Measurements from ENCODE around the gene DLGAP5.

The DLGAP5 gene

DNA sequence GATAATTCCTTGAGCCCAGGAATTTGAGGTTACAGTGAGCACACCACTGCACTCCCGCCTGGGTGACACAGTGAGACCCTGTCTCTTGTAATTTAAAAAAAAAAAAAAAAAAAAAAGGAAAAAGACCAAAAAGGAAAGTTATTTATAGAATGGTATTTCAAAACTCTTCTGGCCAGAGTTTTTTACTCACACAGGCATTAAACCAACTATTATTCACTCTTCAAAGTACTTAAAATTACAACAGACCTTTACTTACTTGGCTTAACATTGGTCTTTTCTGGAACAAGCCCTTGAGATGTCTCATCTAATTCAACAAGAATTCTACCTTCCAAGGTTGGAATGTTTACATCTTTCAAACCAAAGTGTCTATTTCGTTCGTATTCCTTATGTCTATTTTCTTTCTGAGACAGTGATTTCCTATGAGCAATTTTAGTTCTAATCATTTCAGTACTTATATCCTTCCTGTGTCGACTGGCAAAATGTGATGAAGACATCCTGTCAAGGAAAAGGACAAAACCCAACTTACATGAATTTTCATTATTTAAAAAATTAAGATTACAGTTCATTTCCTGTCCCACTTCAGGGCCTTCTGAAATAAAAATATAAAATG is 2.6 kb downstream of the DLGAP5 start:
- no peak for DNase-seq (ENCODE audit: low read depth)

DNA sequence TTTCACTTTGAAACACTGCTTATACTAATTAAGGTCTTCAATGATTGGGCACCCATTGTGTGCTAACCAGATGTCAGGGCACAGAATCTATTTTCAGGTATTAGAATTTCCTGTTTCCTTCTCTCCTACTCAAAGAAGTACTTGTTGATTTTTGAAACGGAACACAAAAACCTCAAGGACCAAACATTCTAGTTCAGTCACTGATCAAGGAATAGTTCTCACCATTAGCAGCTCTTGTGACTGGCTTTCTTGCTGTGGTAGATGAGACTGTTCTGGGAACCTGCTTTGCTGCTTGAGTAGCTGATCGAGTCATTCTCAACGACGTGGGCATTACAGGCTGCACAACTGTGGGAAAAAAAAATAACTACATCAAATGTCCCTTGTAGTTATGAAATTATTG is 11.0 kb downstream of the DLGAP5 start:
- no peak for DNase-seq (ENCODE audit: low read depth)

DNA sequence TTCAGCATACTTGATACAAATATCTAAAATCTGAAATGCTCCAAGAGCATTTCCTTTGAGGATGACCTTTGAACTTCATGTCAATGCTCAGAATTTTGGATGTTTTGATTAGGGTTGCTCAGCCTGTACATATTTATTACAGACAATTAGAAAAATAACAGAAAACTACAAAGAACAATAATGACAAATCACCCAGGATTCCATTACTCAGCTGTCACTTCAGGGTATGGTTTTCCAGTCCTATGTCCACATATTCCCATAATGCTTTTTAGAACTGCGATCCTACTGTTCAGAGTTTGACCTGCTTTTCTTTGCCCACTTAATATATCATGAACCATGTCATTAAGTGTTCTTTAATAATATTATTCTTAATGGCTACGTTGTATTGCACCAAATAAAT is 11.4 kb downstream of the DLGAP5 start:
- no peak for DNase-seq (ENCODE audit: low read depth)

DNA sequence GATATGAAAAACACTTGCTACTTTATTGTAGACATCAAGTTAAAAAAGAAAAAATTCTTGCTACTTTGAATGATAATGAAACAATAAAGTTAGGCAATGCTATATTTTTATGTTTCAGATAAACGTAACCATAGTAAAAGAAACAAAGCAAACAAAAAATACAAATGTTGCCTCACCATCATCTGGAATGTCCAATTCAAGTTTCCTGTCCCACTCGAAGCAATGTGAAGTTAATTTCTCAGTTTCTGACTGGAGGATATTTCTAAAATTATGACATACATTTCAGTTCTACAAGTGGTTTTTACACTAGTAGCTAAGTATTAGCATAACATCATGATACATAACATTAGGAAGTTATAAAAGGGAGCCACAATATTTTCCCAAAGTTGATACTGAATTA is 20.9 kb downstream of the DLGAP5 start:
- DNase-seq (ENCODE audit: low read depth): no peak

DNA sequence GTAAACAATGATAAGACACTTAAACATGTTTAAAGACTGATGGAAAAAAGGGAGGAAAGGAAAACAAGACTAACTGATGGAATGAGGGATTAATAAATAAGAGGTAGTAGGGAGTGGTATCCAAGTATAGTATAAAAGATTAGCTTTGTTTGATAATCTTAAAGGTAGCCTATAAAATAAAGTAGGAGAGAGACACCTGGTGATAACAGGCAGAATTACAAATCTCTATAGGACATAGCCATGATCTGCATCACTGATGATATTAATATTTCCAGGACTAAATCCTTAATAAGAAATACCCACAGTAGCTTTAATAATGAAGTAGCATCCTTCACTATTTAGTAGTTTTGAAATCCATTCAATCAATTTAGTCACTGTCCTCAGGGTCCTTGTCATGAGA is 30.4 kb downstream of the DLGAP5 start:
- no peak for DNase-seq (ENCODE audit: low read depth)

DNA sequence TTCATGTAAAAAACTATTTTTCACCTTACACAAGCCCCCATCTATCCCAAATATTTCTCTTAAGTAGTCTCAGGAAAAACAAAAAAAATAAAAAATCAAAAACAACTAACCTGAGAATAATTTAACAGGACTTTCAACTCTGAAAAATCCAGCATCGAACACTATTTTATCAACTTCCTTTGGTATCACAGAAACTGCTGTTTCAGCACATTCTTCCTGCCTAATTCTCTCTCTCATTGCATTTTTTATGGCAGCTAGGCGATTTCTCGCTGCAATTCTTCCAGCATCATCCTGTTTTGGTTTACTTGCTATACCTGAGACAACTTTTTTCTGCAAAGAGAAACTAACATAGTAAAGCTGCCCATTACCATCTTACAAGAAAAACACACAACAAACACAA is 33.0 kb downstream of the DLGAP5 start:
- DNase-seq (ENCODE audit: low read depth): no peak

DNA sequence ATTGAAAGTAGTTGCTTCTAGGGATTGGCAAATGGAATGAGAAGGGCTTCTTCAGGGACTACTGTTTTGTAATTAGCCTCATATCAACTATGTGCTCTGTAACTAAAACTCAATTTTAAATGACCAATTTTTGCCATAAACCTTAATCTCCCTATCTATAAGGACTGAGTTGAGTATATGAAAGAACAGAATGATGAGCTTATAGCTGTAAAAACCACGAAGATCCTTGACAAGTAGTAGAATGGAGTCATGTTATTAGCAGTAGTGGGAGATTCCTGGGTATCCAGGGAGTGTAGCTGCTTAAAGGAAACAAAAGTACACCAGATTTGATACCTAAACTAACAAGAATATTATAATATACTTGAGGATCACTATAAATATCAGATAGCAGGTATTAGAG is 34.3 kb downstream of the DLGAP5 start:
- DNase-seq (ENCODE audit: low read depth): no peak

DNA sequence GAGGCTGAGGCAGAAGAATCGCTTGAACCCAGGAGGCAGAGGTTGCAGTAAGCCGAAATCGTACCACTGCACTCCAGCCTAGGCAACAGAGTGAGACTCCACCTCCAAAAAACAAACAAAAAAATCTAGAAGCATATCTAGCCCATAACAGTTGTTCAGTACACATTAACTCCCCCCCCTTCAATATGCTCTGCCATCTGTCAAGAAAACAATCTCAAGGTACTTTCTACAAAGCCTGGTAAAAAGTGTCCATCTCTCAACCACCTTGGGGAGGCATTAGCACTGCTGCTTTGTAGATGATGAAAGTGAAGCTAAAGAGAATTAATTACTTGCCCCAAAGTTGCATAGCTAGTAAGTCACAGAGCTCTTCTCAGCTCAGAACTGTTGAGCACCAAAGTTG is 37.4 kb downstream of the DLGAP5 start:
- DNase-seq (ENCODE audit: low read depth): no peak

DNA sequence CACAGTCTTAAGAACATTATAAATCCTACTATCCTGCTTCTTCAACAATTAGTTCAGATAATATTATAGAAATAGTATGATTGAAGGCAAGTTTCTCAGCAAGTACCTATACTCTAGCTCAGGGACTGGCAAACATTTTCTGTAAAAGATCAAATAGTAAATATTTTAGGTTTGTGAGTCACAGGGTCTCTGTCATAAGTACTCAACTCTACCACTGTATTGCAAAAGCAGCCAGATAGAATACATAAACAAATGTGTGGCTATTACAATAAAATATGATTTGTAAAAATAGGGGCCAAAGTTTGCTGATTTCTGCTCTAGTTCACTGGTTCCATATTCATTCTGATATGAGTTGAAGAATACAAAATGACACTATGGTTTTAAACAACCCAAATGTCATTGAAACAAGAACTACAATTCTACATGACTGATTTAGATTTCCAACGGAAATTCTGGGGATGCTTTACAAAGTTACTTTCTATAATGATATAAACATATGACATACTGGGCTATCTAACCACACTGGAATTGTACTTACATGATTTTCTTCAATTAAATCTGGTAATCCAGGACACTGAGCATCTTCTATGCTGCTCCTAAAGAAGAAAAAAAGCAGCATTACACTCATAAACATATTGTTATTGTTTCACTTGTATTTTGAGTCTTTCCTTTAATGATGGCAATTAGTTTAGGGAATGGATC is 39.2 kb downstream of the DLGAP5 start:
- DNase-seq (ENCODE audit: low read depth): no peak

DNA sequence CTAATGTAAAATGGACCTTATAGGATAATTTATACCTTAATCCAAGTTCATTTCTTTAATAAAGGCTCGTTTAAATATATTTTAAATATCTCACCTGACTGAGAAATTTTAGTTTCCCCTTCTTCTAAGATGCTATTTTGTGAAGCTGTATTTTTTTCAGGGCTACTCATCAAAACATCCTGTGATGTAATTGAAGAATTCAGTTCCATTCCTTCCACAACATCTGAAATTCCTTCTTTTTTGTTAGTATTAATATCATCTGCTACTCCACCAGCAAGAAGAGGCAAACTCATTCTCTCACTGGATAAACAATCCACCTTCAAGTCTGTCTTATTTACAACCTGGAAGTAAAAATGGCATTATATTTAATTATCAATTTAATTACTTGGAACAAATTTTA is 39.8 kb downstream of the DLGAP5 start:
- no peak for DNase-seq (ENCODE audit: low read depth)

DNA sequence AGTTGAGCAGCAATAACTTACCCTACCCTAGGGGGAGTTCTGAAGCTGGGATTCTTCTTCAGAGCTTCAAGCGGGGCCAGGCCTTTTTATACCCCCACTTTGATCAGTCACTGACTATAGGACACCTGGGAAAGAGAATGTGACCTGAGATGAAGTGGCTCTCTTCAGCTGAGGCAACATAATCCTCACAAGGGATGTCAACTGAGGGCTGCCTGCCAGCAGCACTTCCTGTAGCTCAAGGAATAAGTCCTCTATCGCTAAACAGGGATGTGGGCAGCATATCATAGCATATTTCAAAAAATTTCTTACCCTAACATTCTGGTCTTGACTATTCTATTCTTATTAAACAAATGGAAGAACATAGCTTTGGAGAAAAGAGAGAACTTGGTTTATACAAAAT is 45.0 kb downstream of the DLGAP5 start:
- no peak for DNase-seq (ENCODE audit: low read depth)

DNA sequence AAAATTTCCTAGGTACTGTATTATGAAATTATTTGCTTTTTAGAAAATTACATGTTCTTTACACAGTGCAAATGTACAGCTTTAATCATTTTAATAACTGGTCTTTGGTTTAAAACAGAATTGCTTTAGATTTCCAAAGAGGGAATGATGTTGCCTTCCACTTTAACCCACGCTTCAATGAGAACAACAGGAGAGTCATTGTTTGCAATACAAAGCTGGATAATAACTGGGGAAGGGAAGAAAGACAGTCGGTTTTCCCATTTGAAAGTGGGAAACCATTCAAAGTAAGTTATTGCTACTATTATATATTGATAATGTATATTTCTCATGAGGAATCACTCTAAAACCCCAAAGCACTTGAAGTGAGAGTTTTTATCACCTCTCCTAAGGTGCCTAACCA is 48.9 kb downstream of the DLGAP5 start:
- DNase-seq (ENCODE audit: low read depth): no peak

DNA sequence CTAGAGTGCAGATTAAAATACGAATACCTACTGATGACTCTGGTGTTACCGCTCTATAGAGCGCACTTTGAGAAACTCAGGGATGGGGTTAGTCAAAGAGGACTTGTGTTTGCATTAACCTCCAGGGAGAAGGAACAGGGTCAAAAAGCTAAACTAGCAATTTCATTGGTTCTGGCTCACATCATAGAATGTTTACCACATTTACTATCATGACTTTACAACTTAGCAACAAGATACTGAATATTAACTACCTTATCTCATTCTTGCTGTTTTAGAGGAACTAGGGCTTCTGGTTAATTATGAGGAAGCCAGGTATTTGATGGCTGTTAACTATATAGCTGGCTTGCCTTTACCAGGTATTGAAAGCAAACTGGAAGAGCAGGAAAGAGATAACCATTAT is 49.6 kb downstream of the DLGAP5 start:
- no peak for DNase-seq (ENCODE audit: low read depth)

DNA sequence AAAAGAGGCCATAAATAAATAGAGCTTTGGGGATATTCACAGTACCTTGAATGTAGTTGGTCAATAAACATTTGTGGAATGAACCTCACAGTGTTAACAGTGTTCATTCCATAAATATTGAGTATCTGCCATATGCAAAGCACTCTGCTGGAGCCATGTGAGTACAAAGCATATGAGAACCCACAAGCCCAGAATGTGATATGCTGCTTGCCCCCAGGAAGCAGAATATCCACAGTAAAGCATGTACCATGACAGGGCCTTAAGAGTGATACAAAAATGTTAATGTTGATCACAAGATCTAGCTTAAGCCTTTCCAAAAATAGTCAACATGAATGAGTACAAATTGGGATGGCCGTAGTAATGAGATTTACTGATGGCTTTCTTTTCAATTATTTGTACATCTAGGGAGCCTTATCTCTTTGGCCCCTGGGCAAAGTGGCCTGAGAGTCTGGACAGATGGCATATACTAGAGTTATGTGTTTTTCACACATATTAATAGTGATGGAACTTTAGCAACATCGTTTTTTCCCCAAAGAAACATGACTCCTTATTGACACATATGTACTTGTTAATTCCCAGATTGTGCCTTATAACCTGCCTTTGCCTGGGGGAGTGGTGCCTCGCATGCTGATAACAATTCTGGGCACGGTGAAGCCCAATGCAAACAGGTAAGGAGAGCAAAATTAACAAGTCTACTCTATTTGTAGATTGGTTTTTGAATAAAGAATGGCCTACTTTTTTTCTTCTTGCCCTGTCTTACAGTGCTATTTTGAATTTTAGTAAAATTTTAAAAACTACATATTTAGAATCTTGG is 51.5 kb downstream of the DLGAP5 start:
- DNase-seq (ENCODE audit: low read depth): no peak

DNA sequence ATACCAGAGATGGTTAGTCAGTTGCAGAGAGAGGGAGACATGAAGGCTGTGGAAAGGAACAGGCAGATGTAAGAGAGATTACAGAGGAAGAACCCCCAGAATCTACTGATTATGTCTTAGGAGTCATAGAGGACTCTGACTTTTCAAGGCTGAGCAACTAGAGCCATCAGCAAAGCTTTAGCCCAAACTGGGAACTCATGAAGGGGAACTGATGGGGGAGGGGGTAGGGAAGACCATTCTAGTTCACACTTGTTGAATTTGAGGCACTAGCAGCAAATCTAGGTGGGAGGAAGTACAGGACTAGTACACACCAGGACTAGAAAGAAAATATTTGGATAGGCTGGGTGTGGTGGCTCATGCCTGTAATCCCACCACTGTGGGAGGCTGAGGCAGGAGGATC is 52.2 kb downstream of the DLGAP5 start:
- no peak for DNase-seq (ENCODE audit: low read depth)

DNA sequence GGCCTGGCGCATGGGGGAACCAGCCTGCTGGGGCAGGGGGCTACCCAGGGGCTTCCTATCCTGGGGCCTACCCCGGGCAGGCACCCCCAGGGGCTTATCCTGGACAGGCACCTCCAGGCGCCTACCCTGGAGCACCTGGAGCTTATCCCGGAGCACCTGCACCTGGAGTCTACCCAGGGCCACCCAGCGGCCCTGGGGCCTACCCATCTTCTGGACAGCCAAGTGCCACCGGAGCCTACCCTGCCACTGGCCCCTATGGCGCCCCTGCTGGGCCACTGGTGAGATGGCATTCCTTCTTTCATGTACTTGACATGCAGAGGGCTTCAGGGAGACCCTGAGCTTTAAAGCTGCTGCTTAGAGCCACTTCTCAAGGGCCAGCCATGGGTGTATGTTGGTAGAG is 53.3 kb downstream of the DLGAP5 start:
- no peak for DNase-seq (ENCODE audit: low read depth)

DNA sequence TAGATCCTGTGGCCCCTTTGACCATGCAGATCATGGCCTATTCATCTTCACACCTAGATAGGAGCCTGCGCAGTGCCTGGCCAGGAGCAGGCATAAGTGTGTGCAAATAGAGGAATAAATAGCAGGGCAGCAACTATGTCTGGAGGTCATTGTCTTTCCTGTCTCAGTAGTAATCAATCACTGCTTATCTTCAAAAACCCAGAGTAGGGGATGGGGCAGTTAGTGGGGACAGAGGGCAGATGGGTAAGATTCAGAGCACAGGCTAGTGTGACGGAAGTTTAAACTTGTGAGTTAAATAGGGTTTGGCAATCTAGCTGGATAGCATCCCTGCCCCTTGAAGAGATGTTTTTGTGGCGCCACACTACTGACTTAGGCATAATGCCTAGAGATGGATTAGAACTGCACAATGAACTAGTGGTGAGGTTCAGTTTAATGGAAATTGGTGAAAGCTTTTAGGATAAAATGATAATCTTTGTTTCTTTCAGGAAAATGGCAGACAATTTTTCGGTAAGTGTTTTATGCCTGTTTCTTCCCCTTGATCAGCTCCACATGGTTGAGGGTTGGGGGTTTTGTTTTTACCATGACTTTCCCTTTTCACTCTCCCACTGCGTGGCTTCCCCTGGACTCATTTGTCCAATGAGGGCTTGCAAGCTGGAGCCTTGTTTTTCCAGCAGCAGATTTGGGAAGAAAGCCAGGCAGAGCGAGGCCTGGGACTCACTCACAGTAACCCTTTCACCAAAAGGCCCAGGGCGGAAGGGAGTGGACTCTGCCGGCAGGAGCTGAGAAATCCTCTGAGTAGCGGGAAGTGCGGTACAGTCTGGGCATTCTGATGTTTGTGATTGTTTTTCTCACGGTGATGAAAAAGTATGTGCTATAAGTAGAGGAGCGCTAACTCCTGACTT is 54.2 kb downstream of the DLGAP5 start:
- DNase-seq (ENCODE audit: low read depth): no peak

DNA sequence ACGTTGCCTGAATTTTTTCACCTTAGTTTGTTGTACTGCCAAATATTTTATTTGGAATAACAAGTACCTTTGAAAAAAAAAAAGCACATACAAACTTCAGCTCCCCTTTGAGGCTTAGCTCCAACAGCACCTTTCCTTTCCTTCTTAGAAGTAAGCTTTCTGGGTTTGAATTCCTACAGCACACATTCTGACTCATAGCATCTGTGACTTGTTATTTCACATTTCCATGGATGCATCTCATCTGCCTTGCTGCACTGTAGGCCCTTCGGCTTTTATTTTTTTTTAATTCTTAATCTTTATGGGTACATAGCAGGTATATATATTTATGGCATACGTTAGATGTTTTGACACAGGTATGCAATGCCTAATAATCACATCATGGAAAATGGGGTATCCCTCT is 55.1 kb downstream of the DLGAP5 start:
- DNase-seq (ENCODE audit: low read depth): no peak

DNA sequence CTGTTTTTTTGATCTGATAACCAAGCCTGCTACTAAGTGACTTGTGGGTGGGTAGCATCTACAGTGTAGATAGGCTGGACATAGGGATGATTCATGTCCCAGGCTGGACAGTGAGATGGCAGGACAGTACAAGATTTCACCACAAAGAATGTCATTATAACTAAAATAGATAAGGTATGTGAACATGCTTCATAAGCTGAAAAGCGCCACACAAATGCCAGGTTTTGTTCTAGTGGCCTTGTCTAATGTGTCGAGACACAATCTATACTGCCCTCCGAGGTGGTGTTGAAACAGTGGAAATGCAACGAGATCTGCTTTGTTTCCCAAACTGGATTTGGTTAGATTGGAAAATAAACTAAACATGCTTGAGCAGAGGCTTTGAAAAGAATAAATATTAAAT is 58.0 kb downstream of the DLGAP5 start:
- DNase-seq (ENCODE audit: low read depth): no peak

DNA sequence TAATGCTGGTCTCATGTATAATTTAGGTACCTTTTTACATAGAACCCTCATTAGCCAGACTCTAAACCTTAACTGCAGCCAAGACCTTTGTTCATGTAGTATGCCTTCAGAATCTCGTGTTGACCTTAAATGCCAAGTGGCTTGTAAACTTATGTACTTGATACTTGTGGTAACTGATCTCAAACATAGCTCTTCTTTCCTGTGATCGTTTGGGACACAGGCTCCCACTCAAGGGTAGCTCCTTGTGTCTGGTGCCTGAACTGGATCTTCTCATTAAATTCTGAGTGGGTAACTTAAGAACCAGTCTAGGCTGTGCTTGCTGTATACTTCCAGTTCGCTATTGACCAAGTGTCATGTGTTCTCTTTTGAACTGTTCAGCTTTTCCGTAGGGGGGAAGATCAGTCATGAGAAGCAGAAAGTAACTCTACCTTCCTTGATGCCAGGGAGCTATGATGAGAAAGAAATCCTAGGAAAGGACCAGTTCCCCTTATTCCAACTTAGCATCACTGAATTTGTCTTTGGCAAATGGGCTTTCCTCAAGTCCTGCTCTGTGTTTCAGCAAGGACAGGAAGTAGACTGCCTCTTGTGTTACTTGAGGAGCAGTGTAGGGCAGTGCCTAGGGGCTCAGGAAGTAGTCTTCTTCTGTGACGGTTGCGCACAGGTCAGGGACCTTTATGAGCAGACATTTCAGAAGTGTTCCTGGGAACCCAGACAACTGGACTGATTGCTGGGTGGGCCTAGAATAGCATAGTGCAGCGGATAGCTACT is 59.8 kb downstream of the DLGAP5 start:
- no peak for DNase-seq (ENCODE audit: low read depth)

DNA sequence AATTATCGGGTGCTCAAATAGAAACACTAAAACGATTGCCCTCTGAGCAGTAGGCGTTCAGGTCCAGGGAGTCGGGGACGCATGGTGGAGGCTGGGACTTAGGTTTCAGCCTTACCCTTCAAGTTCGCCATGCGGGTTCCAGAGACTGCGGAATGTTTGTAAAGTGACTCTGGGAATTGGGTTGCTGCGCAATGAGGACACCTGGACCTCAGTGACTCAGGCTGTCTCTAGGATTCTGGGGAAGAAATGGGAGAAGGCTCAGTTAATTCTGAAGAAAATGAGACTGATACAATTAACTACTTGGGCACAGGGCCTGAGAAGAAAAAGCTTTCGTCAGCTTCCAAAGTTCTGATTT is 61.2 kb downstream of the DLGAP5 start:
- no peak for DNase-seq (ENCODE audit: low read depth)

Data from HS-5 (cell line).